Immature natural killer cell (primary cell): ENCODE data around the gene OR51L1. TPM values are rescaled to one million over a fixed set of nuclear protein-coding genes. Genes with fewer than 3 reads are reported as not detected.
A peak's percentile ranks its signal among the peaks of the same experiment; 100 is the strongest.
"Not testable (repeated sequence)": the region's sequence is repeated elsewhere in the genome, so short reads cannot be mapped to it uniquely, and the experiment has no call there.

Experiments used
- DNase-seq, 3 donors: peaks; one replicate each; pipeline ENCODE4 v3.0.0; 2022; ENCODE audit warnings: mixed read lengths in 1 of 3
- H3K27ac Mint-ChIP-seq, 6 donors: one replicate each; pipeline ENCODE4 v1.8.0; 2020; ENCODE audit warnings: mixed read lengths in 6 of 6, mild to moderate bottlenecking in 5 of 6, inconsistent platforms in 4 of 6, moderate library complexity in 3 of 6
- H3K27me3 Mint-ChIP-seq, 3 donors: one replicate each; pipeline ENCODE4 v1.8.0; 2020 to 2021; ENCODE audit warnings: low read depth in 3 of 3, mild to moderate bottlenecking in 3 of 3, mixed read lengths in 3 of 3, moderate library complexity in 3 of 3, inconsistent platforms in 1 of 3
- H3K36me3 Mint-ChIP-seq, 3 donors: one replicate each; pipeline ENCODE4 v1.8.0; 2020; ENCODE audit warnings: mixed read lengths in 3 of 3, inconsistent platforms in 2 of 3, mild to moderate bottlenecking in 2 of 3
- H3K4me1 Mint-ChIP-seq, 2 donors: one replicate each; pipeline ENCODE4 v1.8.0; 2020; ENCODE audit warnings: inconsistent platforms in 2 of 2, mild to moderate bottlenecking in 2 of 2, mixed read lengths in 2 of 2, moderate library complexity in 1 of 2
- H3K4me3 Mint-ChIP-seq, 5 donors: one replicate each; pipeline ENCODE4 v1.8.0; 2020; ENCODE audit warnings: mild to moderate bottlenecking in 5 of 5, mixed read lengths in 5 of 5, inconsistent platforms in 3 of 5, moderate library complexity in 3 of 5
- H3K9me3 Mint-ChIP-seq, 6 donors: one replicate each; pipeline ENCODE4 v1.8.0; 2020; ENCODE audit warnings: mild to moderate bottlenecking in 6 of 6, mixed read lengths in 6 of 6, inconsistent platforms in 4 of 6, moderate library complexity in 3 of 6
- polyA plus RNA-seq, 3 donors: library from polyadenylated mRNA; unstranded; fragments of 300-500 nt; fragmentation: Illumina TruSeq; gene quantifications; one replicate each; pipeline ENCODE4 v1.2.3, GENCODE V29; 2021

OR51L1 gene
- polyA plus RNA-seq = not detected

GRCh38 chr11:4994551-4994950, at the start of gene OR51L1:
TSS of gene OR51L1 (plus strand) at chr11:4994851. CDS start at chr11:4998983, 4,132 bp downstream.
- peaks cover 0 to 3% (median 2%) of the 10 kb centered on the region in 3 donors for H3K27me3 Mint-ChIP-seq
- no peak for DNase-seq
- no peaks in the 10 kb centered on the region for H3K4me1 Mint-ChIP-seq
- peak within 1 kb of the TSS in 1 of 6 donors; percentile 24 for H3K27ac Mint-ChIP-seq
- no peak within 1 kb of the TSS for H3K4me3 Mint-ChIP-seq
- no peaks in the 10 kb centered on the region for H3K36me3 Mint-ChIP-seq
- peaks cover 0 to 4% (median 0%) of the 10 kb centered on the region in 6 donors for H3K9me3 Mint-ChIP-seq

- H3K9me3 Mint-ChIP-seq = peaks cover 0 to 2% (median 0%) of the 10 kb centered on the region in 6 donors
- DNase-seq = no peak
- H3K4me1 Mint-ChIP-seq = no peaks in the 10 kb centered on the region
- H3K4me3 Mint-ChIP-seq = no peak within 1 kb of the TSS
- H3K36me3 Mint-ChIP-seq = no peaks in the 10 kb centered on the region
- peaks cover 0 to 1% (median 0%) of the 10 kb centered on the region in 3 donors for H3K27me3 Mint-ChIP-seq
- no peak within 1 kb of the TSS for H3K27ac Mint-ChIP-seq
These were observed 47.1 kb upstream of the OR51L1 start, which contains the start of gene OR51A4 for GRCh38 chr11:4947505-4947904. TSS of gene OR51A4 (minus strand) at chr11:4947605. CDS start at chr11:4947100, 505 bp downstream.

- not testable (repeated sequence) for H3K4me1 Mint-ChIP-seq, H3K27ac Mint-ChIP-seq, H3K9me3 Mint-ChIP-seq, DNase-seq, H3K36me3 Mint-ChIP-seq, H3K4me3 Mint-ChIP-seq, H3K27me3 Mint-ChIP-seq
These were observed 39.0 kb upstream of the OR51L1 start, which contains the start of gene OR51A2 for GRCh38 chr11:4955613-4956012. TSS of gene OR51A2 (minus strand) at chr11:4955713. CDS start at chr11:4955713, 0 bp downstream.

- Mint-ChIP-seq H3K27ac (no peak overlapping the region), H3K9me3 (peaks cover 0 to 5% (median 3%) of the 10 kb centered on the region in 6 donors), H3K27me3 (peaks cover 0 to 3% (median 2%) of the 10 kb centered on the region in 3 donors), H3K4me1 (no peaks in the 10 kb centered on the region), H3K4me3 (no peak overlapping the region), H3K36me3 (no peaks in the 10 kb centered on the region)
- no peak for DNase-seq
These were observed 37.3 kb upstream of the OR51L1 start for GRCh38 chr11:4957396-4957795.

GRCh38 chr11:4960877-4961276, 33.8 kb upstream of the OR51L1 start:
- H3K36me3 Mint-ChIP-seq = no peaks in the 10 kb centered on the region
- H3K9me3 Mint-ChIP-seq = peaks cover 0 to 7% (median 5%) of the 10 kb centered on the region in 6 donors
- DNase-seq = no peak
- H3K4me1 Mint-ChIP-seq = no peaks in the 10 kb centered on the region
- H3K27ac Mint-ChIP-seq = no peak overlapping the region
- no peak overlapping the region for H3K4me3 Mint-ChIP-seq
- peaks cover 0 to 3% (median 0%) of the 10 kb centered on the region in 3 donors for H3K27me3 Mint-ChIP-seq

GRCh38 chr11:4962816-4963215, 31.8 kb upstream of the OR51L1 start:
- H3K4me3 Mint-ChIP-seq = no peak overlapping the region
- H3K9me3 Mint-ChIP-seq = peaks cover 0 to 10% (median 5%) of the 10 kb centered on the region in 6 donors
- H3K36me3 Mint-ChIP-seq = no peaks in the 10 kb centered on the region
- H3K27me3 Mint-ChIP-seq = peaks cover 0 to 3% (median 1%) of the 10 kb centered on the region in 3 donors
- H3K4me1 Mint-ChIP-seq = no peaks in the 10 kb centered on the region
- no peak overlapping the region for H3K27ac Mint-ChIP-seq
- DNase-seq = no peak

GRCh38 chr11:4975436-4975835, 19.2 kb upstream of the OR51L1 start:
- Mint-ChIP-seq H3K27ac (no peak overlapping the region), H3K9me3 (peaks cover 0 to 3% (median 1%) of the 10 kb centered on the region in 6 donors), H3K4me1 (no peaks in the 10 kb centered on the region), H3K4me3 (no peak overlapping the region), H3K27me3 (peaks cover 0 to 3% (median 1%) of the 10 kb centered on the region in 3 donors), H3K36me3 (no peaks in the 10 kb centered on the region)
- DNase-seq = no peak

GRCh38 chr11:4979036-4979435, 15.6 kb upstream of the OR51L1 start:
- no peak for DNase-seq
- H3K36me3 Mint-ChIP-seq = no peaks in the 10 kb centered on the region
- no peaks in the 10 kb centered on the region for H3K4me1 Mint-ChIP-seq
- peaks cover 0 to 3% (median 0%) of the 10 kb centered on the region in 6 donors for H3K9me3 Mint-ChIP-seq
- no peak overlapping the region for H3K4me3 Mint-ChIP-seq
- peaks cover 0 to 3% (median 1%) of the 10 kb centered on the region in 3 donors for H3K27me3 Mint-ChIP-seq
- no peak overlapping the region for H3K27ac Mint-ChIP-seq

GRCh38 chr11:4982678-4983077, 12.0 kb upstream of the OR51L1 start:
- Mint-ChIP-seq H3K27ac (no peak overlapping the region), H3K4me3 (no peak overlapping the region), H3K4me1 (no peaks in the 10 kb centered on the region), H3K27me3 (no peaks in the 10 kb centered on the region), H3K36me3 (no peaks in the 10 kb centered on the region), H3K9me3 (peaks cover 0 to 3% (median 0%) of the 10 kb centered on the region in 6 donors)
- no peak for DNase-seq

- H3K4me1 Mint-ChIP-seq = no peaks in the 10 kb centered on the region
- H3K4me3 Mint-ChIP-seq = no peak overlapping the region
- H3K36me3 Mint-ChIP-seq = no peaks in the 10 kb centered on the region
- H3K27ac Mint-ChIP-seq = no peak overlapping the region
- H3K27me3 Mint-ChIP-seq = no peaks in the 10 kb centered on the region
- H3K9me3 Mint-ChIP-seq = no peaks in the 10 kb centered on the region
- DNase-seq = no peak
These were observed 10.8 kb upstream of the OR51L1 start for GRCh38 chr11:4983841-4984240.

- peaks cover 0 to 4% (median 0%) of the 10 kb centered on the region in 6 donors for H3K9me3 Mint-ChIP-seq
These were observed 3.6 kb upstream of the OR51L1 start for GRCh38 chr11:4991060-4991459.

GRCh38 chr11:5004424-5005274, 10.0 kb downstream of the OR51L1 start:
- Mint-ChIP-seq H3K36me3 (no peaks in the 10 kb centered on the region), H3K27me3 (peaks cover 0 to 7% (median 2%) of the 10 kb centered on the region in 3 donors), H3K4me1 (no peaks in the 10 kb centered on the region), H3K4me3 (no peak overlapping the region), H3K9me3 (peaks cover 0 to 2% (median under 1%) of the 10 kb centered on the region in 6 donors), H3K27ac (no peak overlapping the region)
- DNase-seq = no peak

More at GRCh38 chr11:4991060-4991459, 3.6 kb upstream of the OR51L1 start:
- Mint-ChIP-seq H3K27me3 (peaks cover 0 to 3% (median 2%) of the 10 kb centered on the region in 3 donors), H3K27ac (no peak overlapping the region), H3K4me3 (no peak overlapping the region), H3K4me1 (no peaks in the 10 kb centered on the region), H3K36me3 (no peaks in the 10 kb centered on the region)
- DNase-seq = no peak

- peaks cover 0 to 6% (median 2%) of the 10 kb centered on the region in 3 donors for H3K27me3 Mint-ChIP-seq
- H3K9me3 Mint-ChIP-seq = peaks cover 0 to 2% (median 0%) of the 10 kb centered on the region in 6 donors
- H3K27ac Mint-ChIP-seq = no peak overlapping the region
These were observed 12.9 kb downstream of the OR51L1 start for GRCh38 chr11:5007561-5007960.

GRCh38 chr11:5011254-5011653, 16.6 kb downstream of the OR51L1 start:
- H3K27me3 Mint-ChIP-seq = peaks cover 0 to 3% (median 0%) of the 10 kb centered on the region in 3 donors
- H3K9me3 Mint-ChIP-seq = peaks cover 0 to 2% (median 0%) of the 10 kb centered on the region in 6 donors
- no peak for DNase-seq
- H3K4me1 Mint-ChIP-seq = no peaks in the 10 kb centered on the region
- H3K36me3 Mint-ChIP-seq = no peaks in the 10 kb centered on the region
- H3K27ac Mint-ChIP-seq = no peak overlapping the region
- no peak overlapping the region for H3K4me3 Mint-ChIP-seq

More at GRCh38 chr11:5007561-5007960, 12.9 kb downstream of the OR51L1 start:
- no peaks in the 10 kb centered on the region for H3K4me1 Mint-ChIP-seq
- no peaks in the 10 kb centered on the region for H3K36me3 Mint-ChIP-seq
- no peak overlapping the region for H3K4me3 Mint-ChIP-seq
- DNase-seq = no peak
